GM12875 (cell line): Measurements from ENCODE around the gene PPP2R3B.

Experiments used
- H3K4me3 ChIP-seq: one replicate; pipeline ENCODE4 v1.5.1; 2011; ENCODE audit warnings: low read depth, low read length, control low read depth
- CTCF ChIP-seq: IDR thresholded peaks from 2 replicates; pipeline ENCODE4 v1.5.1; 2011; ENCODE audit warnings: low read depth, mild to moderate bottlenecking, control low read depth, inconsistent platforms, low read length, moderate library complexity, borderline replicate concordance; ENCODE audit not compliant: insufficient read depth

The PPP2R3B gene

GRCh38 chrX:361231-362145, 25.2 kb downstream of the PPP2R3B start:
- TF ChIP-seq CTCF, result no peak
- no peak overlapping the region for H3K4me3 ChIP-seq

- TF ChIP-seq CTCF, result no peak
- no peak overlapping the region for H3K4me3 ChIP-seq
Measured at GRCh38 chrX:360496-361150, 26.1 kb downstream of the PPP2R3B start.

- TF ChIP-seq CTCF, result no peak
- H3K4me3 ChIP-seq, result no peak overlapping the region
Measured at GRCh38 chrX:358651-359143, 28.0 kb downstream of the PPP2R3B start.

- TF ChIP-seq CTCF, result no peak
- no peak overlapping the region for H3K4me3 ChIP-seq
Measured at GRCh38 chrX:357693-358471, 28.8 kb downstream of the PPP2R3B start.

GRCh38 chrX:357035-357692, 29.5 kb downstream of the PPP2R3B start:
- no peak overlapping the region for H3K4me3 ChIP-seq
- TF ChIP-seq CTCF, result no peak

GRCh38 chrX:356385-357034, 30.2 kb downstream of the PPP2R3B start:
- no peak overlapping the region for H3K4me3 ChIP-seq
- no peak for TF ChIP-seq CTCF
